GM18519 (cell line): Measurements from ENCODE around the gene SLC25A47.
"Not testable (repeated sequence)": the region's sequence is repeated elsewhere in the genome, so short reads cannot be mapped to it uniquely, and the experiment has no call there.

Experiments used
- ATAC-seq: cut with Tn5 transposase; IDR thresholded peaks from one replicate; pipeline ENCODE4 v1.9.1; 2021; ENCODE audit warnings: mild to moderate bottlenecking, moderate library complexity; ENCODE audit not compliant: unreplicated experiment, low FRiP score

The SLC25A47 gene

GRCh38 chr14:100323121-100323941 lies at the start of gene SLC25A47:
Gene SLC25A47 (plus strand): TSS chr14:100323339. CDS start chr14:100323415, 76 bp downstream.
- no peak for ATAC-seq

DNA sequence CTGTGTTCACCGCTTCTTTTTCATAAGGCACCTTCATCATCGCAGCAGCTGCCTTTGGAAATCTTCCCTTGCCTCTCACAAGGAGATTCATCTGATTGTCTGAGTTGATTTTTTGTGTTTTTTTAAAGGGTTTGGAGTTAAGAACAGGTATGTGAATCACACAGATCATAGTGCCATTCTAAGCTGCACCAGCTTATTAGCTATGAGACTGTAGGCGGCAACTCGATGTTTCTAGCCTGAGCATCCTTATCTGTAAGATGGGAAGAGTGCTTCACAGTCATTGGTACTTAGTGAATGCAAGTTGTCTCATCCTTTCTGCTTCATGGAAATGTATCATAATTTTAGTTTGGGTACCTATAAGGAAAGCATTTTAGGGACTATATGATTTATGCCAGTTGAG lies 48.9 kb upstream of the SLC25A47 start:
- no peak for ATAC-seq

DNA sequence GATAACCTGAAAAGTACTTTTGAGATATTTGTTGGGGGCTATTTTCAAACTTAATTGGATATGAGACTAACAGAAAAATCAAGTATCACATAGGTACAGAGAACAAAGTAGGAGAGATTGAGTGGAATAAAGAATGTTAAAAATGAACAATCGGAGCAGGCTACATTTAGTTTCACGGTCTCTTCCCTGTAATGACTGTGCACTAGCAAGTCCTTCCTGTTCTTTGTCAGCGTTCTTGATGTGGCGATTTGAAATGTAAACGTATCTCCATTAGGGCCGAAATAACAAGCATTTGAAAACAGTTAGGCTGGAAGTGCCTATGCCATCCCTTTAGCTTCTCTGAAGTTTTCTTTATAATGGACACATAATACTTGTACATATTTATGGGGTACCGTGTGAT lies 47.9 kb upstream of the SLC25A47 start:
- ATAC-seq = no peak

DNA sequence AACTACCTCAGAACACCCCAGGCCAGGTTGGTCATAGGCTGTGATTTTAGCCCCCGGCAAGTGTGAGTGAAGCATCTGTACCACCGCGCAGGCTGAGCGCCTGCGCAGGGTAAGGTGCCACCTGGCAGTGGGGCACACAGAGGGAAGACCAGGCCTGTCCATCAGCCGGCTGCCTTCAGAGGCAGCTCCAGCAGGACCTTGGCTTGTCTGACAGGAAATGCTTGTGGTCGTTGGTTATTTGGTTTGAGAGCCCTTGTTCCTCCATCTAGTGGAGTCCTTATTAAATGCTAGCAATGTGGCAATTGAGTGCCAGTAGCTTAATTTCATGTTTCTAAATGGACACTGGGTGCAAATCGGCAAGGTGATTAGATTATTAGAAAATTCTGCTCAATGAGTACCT lies 44.4 kb upstream of the SLC25A47 start:
- no peak for ATAC-seq

- ATAC-seq = no peak
These were observed 44.0 kb upstream of the SLC25A47 start for GRCh38 chr14:100279133-100279532.

DNA sequence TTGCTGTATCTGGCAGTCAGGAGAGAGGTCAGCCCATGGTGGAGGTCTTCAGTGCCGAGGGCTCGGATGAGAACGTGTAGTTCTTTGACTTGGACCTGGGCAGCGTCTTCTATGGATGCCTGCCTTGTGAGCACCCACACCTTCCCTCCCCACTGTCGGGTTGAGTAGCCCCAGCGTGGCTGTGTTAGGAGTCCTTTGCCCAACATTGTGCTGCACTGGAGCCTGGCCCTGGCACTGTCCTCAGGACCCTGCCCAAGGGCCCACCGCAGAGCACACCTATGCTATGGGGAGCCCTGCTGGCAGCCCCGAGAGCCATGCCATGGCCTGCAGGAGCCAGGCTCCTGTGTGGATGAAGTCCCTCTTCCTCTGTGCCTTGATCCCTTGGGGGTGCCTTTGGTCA lies 43.6 kb upstream of the SLC25A47 start:
- no peak for ATAC-seq

DNA sequence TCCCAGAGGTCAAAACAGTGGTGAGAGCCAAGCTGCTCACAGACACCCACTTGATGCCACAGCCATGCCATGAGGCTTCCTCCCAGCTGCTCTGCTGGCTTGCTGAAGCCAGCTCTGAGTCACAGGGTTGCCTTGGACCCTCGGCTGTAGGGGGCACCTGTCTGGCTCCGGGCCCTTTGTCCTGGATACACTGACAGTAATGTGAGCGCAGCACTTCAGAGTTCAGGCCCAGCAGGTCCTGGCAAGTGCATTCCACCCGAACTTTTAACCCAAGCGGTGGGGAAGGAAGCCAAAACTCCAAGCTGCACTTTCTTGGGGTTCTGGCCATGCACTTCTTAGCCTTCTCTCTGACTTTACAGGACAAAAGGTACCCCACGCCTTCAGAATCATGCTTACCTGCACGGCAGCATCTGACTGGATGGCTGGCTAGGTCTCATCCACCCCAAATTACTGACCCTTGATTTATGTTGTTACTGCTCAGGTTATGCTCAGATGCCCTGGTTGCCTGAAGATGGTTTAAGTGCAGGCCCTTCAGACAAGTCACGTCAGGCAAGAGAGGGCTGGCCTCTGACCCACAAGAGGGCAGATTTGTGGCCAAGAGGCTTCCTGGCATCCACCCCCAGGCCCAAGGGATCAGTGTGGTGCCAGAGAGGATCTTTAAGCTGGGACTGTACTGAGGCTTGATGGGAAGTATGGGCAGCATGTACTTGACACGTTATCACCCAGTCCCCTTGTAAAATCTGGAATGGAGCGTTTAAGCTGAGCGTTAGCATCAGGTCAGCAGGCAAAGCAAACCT lies 41.7 kb upstream of the SLC25A47 start:
- no peak for ATAC-seq

DNA sequence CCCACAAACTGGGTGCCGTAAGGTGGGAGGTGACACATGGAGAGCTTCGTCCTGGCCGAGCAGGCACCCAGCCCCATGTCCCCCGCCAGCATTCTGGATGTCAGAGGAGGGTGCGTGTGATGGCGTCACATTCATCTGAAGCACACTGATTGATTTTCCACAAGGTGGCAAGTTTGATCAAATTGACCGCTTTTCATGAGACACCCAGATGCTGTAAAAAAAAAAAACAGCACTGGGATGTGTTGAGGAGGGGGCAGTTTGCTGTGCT lies 41.1 kb upstream of the SLC25A47 start:
- no peak for ATAC-seq

- ATAC-seq = no peak
These were observed 40.2 kb upstream of the SLC25A47 start for GRCh38 chr14:100282766-100283419.

DNA sequence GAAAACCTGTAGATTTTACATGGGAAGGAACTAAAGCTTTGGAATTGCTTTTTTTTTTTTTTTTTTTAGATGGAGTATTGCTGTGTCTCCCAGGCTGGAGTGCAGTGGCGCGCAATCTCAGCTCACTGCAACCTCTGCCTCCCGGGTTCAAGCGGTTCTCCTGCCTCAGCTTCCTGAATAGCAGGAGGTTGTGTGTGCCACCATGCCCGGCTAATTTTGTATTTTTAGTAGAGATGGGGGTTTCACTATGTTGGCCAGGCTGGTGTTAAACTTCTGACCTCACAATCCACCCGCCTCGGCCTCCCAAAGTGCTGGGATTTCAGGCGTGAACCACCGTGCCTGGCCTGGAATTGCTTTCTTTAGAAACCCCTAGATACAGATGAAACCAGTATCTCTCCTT lies 39.7 kb upstream of the SLC25A47 start:
- not testable (repeated sequence) for ATAC-seq

DNA sequence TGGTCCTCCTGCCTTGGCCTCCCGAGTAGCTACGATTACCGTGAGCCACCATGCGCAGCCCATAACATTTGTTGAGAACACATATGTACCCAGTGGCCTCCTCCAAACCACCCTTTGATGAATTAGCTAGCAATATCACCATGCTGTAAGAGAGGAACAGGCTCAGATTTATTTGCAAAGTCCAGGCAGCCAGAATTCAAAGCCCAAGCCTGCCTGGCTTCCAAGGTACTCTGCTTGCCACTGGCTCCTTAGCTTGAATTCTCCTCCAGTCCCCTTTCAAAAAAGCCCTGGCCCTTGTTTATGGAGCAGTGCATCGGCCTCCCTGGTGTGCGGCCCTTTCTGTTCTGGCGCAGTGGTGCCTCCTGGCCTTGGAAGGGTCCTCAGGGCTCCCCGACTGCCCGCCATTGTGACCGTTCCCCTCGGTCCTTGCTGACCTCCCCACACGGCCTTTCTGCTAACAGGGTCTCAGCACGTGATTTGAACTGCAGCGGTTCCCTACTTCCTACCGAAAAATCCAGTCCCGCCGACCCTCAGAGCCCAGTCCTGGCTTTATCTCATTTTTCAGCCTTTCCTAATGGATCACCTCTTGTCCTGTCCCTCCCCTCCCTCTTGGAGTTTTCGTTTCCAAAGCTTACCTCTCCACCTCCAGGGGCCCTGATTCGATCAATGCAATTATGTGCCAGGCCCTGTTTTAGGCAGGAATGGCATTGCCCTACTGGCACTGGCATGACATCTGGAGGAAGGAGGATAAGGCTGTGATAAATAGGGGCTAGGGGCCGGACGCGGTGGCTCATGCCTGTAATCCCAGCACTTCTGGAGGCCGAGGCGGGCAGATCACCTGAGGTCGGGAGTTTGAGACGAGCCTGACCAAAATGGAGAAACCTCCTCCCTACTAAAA lies 38.9 kb upstream of the SLC25A47 start:
- ATAC-seq = no peak

GRCh38 chr14:100285021-100285912 lies 37.9 kb upstream of the SLC25A47 start:
- ATAC-seq = peak; percentile 83

DNA sequence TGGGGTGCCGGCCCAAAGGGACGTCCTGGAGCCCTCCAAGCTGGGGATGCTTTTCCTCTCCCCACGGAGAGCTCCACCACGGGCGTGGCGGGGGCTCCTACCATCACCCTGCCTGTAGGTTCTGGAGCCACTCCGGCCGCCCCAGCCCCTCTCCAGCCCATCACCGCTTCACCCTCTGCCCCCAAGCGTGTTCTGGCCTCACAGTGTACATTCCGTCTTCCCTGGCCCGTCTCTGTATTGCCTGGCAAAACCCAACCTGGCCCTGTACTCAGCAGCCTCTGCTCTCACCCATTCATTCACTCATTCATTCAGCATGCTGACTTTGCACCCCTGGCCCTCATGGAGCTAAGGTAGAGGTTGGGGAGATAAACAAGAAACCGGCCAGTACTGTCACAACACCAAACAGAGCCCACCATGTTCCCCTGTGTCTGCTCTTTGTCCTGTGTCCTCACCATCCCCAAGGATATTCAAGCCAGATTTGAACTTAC lies 37.2 kb upstream of the SLC25A47 start:
- no peak for ATAC-seq

GRCh38 chr14:100286484-100287191 lies 36.5 kb upstream of the SLC25A47 start:
- ATAC-seq = no peak

GRCh38 chr14:100287202-100287997 lies 35.7 kb upstream of the SLC25A47 start:
- ATAC-seq = no peak

- ATAC-seq = not testable (repeated sequence)
These were observed 35.2 kb upstream of the SLC25A47 start for GRCh38 chr14:100287998-100288295.

DNA sequence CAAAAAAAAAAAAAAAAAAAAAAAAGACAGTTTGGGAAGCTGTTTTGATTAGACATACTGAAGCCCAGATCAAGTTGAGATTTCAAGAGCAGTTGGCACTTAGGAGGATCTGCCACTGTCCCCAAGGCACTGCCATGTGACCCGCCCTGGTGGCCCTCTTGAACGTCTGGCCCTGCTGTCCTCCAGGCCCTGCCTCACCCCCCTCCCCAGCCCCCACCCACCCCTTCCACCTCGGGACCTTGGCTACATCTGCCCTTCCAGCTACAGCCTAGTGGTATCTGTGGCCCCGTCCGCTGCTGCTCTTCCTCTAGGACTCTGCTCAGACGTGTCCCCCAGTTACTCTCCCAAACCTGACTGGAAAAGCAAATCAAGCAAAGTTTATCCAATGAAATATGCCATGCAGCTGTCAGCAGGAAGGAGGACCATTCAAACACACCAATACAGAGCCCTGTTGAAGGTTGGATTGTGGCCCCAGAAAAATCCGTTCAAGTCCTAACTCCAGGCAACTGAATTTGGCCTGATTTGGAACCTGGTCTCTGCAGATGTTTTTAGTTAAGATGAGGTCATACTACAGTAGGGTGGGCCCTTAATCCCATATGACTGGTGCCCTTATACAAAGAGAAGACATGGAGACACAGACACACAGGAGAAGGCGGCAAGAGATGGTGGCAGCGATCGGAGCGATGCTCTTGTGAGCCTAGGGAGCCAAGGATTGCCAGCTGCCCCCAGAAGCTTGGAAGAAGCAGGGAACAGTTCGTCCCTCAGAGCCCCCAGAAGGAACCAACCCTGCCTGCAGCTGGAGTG lies 34.6 kb upstream of the SLC25A47 start:
- no peak for ATAC-seq
